SIG-M5 (cell line): ENCODE results near the gene SOX4.
"Not testable (repeated sequence)": the region's sequence is repeated elsewhere in the genome, so short reads cannot be mapped to it uniquely, and the experiment has no call there.

ENCODE experiments used
- DNase-seq: peaks from one replicate; lab custom pipeline; 2025; lab: John Stamatoyannopoulos, UW

The SOX4 gene

DNA sequence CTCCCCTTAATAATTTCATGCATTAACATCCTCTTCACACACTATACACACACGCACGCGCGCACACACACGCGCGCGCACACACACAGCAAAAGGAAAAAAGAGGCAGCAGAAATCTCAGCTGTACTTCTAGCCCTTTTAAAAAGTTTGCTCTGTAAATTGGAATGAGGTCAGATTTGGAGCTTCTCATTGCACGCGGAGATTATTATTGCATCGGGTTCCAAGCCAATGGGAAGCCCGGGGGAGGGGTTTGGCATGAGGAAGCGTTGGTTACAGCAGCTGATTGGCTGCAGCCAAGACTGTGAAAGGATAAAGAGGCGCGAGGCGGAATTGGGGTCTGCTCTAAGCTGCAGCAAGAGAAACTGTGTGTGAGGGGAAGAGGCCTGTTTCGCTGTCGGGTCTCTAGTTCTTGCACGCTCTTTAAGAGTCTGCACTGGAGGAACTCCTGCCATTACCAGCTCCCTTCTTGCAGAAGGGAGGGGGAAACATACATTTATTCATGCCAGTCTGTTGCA lies at the start of gene SOX4:
TSS of gene SOX4 (plus strand) at position 340 of the 515 bp plus-strand sequence. CDS start 784 bp downstream, outside the sequence.
- DNase-seq, result peak; percentile 92

DNA sequence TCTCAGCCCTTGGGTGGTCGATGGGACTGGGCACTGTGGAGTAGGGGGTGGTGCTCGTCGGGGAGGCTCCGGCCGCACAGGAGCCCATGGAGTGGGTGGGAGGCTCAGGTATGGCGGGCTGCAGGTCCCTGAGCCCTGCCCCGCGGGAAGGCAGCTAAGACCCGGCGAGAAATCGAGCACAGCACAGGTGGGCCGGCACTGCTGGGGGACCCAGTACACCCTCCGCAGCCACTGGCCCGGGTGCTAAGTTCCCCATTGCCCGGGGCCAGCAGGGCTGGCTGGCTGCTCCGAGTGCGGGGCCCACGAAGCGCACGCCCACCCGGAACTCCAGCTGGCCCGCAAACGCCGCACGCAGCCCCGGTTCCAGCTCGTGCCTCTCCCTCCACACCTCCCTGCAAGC lies 41.3 kb upstream of the SOX4 start:
- not testable (repeated sequence) for DNase-seq

DNA sequence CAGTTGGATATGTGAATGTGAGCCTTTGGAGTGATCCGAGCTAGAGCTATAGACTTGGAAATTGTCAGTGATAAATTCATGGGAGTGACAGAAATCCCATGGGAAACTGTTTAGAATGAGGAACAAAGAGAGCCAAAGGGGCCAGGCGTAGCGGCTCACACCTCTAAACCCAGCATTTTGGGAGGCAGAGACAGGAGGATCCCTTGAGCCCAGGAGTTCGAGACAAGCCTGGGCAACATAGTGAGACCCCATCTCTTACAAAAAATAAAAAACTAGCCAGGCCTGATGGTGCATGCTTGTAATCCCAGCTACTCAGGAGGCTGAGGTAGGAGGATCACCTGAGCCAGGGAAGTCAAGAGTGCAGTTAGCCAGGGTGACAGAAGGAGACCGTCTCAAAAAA lies 39.3 kb upstream of the SOX4 start:
- DNase-seq, result no peak

DNA sequence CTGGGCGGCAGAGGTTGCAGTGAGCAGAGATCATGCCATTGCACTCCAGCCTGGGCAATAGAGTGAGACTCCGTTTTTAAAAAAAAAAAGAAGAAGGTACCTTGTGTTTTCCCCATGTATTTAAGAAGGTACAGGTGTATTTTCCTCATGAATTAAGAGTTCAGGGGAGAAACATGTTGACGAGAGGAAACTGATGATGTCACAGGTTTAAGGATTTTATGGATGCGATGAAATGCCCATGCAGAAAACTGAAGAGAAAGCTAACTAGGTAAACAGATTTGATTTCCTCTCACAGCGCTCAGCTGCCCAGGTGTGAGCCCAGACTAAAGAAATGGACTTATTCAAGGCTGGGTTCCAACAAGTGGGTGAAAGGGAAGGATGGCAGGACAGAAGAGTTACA lies 38.4 kb upstream of the SOX4 start:
- DNase-seq, result no peak

DNA sequence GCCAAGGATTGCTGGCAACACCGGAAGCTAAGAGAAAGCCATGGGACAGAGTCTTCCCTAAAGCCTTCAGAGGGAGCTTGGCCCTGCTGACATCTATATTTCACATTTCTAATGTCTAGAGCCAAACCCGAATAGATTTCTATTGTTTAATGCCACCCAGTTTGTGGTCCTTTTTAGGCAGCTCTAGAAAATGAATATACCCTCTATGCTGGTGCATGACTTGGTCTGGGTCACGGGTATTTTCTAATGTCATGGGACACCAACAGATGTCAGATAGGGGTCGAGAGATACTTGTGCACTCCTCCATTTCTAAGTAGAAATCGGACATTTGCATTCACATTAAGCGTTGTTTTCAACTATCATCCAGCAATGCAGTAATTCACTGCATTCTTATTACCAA lies 37.0 kb upstream of the SOX4 start:
- no peak for DNase-seq

DNA sequence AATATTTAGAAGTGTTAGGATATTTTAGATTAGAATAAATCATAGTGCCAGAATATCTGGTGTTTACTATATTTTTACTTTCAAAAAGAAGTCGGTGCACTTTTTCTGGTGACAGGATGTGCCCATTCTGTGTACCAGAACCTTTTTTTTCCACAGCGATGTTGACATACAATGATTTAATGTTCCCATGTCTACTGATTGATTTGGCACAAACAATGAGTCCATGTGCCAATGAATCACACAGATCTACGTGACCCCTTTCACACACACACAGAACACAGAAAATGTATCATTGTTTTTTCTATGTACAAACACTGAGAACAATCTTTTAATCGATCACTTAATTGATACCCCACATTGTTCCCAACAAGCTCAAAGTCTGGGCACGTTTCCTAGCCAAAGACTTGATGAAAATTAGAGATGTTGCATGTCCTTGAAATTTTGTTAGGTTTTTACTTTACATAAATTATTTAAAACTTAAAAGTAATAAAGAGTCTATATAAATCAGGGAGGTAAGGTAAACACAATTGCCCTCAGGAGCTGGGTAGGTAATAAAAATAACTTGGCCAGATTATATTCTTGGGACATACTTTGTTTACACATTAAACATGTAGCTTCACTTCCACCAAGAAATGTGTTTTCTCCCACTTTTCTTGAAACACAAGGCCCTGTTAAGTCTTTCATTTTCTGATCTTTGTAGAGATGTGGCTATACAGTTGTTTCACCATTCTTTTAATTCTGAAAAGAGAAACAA lies 36.4 kb upstream of the SOX4 start:
- DNase-seq, result no peak

DNA sequence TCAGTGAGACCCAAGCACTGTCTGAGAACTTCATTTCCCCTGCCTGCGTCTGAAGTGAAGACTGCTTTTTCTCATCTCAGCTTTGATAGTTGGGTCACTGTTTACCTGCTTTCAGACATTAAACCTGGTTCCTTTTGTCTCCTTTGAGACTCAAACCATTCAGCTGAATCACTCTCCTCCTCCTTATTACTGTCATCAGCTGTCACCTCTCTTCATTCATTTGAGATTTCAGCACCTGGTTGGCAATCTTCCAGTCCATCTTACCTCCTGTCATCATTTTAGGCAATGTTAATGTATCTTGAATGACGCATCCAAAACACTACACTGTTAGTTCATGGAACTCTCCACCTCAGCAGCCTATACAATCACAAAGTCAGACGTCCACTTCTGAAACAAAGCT lies 34.3 kb upstream of the SOX4 start:
- DNase-seq, result no peak

DNA sequence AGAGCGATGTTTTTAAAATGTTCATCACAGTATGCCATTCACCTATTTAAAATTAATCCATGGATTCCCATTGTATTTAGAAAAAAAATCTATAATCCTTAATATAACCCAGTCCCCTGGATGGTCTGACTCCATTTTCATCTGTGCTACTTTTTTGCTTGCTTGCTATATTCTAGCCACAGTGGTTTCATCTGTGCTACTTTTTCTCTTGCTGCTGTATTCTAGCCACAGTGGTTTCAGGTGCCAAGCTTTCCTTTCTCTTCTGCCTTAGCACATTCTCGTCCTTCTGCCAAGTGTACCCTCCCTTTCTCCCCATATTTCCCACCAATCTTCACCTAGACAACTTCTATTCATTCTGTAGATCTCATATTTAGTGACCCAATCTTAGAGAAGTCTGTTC lies 33.3 kb upstream of the SOX4 start:
- DNase-seq, result no peak

DNA sequence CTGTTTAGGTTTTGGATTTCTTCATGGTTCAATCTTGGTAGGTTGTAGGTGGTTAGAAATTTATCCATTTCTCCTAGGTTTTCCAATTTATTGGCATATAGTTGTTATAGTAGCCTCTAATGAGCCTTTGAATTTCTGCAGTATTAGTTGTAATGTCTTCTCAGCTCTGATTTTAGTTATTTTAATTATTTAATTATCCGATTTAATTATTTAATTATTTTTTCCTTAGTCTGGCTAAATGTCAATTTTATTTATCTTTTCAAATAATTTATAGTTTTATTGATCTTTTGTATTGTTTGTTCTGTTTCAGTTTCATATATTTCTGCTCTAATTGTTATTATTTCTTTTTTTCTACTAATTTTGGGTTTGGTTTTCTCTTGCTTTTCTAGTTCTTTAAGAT lies 28.1 kb upstream of the SOX4 start:
- no peak for DNase-seq

DNA sequence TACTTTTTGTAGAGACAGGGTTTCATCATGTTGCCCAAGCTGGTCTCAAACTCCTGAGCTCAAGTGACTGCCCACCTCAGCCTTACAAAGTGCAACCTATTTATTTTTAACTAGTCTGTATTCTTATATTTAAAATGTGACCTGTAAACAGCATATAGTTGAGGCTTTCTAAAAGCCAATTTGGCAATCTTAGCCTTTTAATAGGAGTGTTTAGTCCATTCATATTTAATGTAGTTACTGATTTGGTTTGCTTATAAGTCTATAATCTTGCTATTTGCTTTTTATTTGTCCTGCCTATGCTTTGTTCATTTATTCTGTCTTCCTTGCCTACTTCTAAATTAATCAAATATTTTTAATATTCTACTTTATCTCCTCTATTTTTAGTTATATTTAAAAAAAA lies 15.0 kb upstream of the SOX4 start:
- no peak for DNase-seq

DNA sequence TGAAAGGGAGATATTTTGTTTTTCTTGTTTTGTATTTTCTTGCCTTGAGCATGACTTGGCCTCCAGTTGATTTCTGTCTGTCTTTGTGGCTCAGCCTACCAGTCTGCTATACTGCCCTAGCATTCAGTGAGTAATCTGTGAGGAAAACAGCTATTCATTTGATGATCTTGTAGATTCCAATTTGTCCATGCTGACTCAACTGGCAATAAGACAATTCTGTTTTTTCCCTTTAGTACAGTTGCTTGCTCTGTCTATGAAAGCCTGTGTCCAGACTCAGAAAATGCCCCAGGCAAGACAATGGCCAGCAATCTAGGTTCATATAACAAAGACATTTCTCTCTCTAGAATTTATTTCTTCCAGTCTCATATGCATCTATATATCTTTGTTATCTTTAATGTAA lies 10.9 kb upstream of the SOX4 start:
- DNase-seq, result no peak

DNA sequence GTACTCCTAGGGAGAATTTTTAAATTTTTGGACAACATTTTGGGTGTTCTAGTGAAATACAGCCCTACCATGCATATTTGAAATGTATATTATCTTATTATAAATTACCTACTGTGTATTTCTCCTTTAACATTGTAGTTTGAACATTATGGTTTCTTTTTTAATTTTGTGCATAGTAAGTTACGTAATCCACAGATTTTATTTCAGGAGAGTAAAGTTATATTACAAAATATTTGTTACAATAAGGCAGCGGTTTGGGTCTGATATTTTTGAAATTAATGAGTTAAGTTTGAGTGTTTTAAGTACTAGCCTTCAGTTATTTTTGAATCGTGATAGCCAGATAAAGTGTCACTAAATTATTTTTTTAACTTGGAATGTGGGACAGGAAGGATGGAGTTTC lies 7.3 kb upstream of the SOX4 start:
- no peak for DNase-seq

DNA sequence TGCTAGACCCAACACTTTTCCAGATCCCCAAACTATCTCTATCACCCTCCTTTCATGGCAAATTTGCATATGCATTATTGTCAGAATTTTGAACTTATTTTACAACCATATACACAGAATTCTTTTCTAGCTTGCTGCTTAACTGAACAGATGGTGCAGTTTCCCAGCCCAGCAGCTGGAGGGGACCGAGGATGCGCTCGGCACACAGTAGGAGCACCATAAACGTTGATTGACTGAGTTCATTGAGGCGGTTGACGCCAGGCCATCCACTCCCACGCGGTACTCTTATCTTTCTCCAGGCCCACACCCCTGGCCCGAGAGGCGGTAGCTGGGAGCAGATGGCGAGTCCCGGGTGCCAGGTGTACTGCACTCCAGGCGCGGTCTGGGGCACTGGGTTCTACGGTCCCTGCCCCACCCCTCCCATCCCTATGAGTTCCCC lies 6.8 kb upstream of the SOX4 start:
- no peak for DNase-seq

DNA sequence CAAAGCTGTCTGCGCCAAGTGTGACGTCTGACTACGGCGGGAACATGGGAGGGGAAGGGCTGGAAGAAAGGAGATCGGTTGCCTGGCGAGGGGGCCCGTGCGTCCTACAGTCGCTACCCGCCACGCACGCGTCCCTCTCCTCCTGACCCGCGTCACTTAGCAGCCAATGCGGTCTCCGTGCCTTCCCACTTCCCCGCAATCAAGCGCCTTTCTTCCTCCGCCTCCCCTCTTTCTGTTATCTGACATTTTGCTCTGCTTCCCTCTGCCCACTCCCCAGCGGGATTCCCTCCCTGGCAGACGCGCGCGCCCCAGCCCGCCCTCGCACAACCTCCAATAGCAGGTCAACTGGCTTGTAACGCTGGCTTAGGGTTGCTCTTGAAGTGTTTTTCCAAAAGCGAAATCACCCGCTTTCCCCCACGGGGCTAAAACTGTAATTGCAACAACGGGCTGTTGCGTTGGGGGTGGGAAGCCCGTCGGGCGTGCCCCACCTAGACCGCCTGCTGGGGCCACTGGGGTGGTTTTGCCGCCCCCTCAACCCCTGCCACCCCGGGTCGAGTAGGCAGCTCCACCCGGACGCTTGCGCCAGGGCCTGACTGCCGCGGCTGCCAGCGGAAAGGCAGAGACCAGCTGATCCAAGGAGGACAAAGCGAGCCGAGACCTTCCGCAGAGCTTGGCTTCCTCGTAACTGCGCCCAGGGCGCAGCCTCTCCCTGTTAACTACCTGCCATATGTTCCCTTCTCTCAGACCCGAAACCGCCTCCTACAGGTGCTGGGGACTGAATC lies 6.2 kb upstream of the SOX4 start:
- peak; percentile 22 for DNase-seq

DNA sequence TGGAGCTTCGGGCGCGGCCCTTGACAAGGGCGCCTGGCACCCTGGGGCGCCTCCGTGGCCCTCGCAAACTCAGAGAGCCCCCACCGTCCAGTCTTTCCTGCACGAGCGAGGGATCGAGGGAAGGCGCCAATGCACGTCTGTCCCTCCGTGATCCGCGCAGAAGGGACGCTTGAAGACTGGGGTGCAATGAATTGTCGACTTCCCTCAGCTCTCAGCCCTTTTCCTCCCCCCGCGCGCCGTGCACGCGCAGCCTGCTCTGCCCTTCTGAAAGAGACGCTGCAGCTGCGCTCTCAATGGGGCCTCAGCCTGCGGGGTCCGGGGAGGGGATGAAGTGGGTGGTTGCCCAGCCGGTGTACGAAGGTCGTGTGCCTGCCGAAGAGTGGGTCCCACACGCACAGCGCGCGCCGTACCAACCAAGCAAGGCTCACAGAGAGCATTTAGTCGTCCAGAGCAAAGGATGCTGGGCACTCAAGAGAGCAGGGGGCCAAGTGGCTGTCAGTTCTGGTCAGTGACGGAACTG lies 5.5 kb upstream of the SOX4 start:
- DNase-seq, result no peak

DNA sequence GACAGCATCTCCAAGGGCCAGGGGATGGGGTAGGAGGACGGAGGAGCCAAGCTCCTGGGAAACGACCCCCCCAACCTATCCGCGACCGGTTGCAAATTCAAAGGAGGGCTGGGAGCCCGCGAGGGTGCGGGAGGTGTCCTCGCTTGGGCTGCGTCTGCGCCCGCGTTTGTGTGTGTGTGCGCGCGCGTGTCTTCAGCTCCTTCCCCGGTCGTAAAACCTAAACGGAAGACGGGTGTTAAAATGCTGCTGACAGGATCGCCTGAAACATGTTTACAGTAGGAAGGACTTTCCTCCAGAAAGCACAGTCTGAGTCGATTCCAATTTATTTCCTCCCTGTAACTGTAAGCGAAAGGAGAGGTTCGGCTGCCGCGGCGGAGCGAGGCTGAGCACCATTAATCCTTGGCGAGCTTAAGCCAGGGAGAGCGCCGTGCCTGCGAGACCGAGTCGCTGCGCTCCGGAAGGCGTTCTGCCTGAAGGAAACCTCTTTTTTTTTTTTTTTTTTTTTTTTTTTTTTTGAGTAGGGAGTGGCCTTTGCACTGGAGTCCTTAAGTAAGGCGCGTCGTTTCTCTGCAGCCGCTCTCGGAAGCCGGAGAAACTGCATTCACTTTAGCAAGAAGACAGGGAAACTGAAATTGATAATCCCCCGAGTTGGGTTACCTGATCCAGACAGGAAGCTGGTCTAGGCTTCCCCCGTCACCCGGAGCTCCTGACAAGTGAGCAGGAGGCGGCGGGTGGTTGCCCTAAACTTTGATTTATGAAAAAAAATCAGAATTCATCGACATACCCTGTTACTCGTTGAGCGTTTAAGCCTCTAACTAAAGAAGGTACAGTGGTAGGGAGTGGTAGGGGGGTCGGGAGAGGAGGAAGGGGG lies 4.8 kb upstream of the SOX4 start:
- DNase-seq, result peak; percentile 35

DNA sequence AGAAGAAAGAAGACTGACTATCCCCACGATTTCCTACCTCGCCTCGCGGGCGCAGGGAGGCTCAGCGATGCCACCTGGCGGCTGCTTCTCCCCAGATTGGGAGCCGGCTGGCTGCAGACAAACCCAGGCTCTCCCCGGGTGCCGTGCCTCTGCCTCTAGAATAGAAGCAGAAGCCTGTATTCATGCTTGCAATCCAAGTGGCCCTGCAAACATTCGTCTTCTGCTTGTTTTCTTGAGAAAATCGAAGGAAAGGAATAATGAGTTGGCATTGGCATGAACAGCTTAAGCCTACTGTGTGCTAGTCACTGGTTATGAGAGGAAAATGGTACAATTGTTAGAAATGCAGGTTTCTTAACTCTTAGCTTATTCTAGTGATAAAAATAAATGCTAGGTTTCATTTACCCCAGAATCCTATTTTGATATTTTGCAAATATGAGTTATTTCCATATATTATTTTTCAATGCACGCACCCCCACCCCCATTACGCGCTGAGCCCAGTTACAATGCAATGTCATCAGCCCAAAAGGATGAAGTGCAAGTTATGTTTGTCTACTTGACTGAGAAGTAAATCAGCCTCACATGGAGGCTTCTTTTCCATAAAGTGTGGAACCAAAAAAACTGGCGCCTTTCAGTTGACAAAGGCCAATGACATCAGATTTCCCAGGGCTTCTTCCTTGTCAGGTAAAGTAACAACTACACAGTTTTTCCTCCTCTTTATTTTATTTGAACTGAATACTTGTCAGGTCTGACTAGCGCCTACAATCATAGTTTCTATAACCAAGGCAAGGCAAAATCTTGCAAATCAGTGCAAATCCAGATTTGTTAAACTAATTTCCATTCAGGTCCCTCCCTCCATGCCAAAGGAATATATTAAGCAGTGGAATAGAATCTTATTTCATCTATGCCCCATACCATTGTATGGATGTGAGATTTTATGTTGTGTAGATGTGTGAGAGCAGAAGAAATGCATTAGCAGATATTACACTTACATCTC lies 3.9 kb upstream of the SOX4 start:
- no peak for DNase-seq

DNA sequence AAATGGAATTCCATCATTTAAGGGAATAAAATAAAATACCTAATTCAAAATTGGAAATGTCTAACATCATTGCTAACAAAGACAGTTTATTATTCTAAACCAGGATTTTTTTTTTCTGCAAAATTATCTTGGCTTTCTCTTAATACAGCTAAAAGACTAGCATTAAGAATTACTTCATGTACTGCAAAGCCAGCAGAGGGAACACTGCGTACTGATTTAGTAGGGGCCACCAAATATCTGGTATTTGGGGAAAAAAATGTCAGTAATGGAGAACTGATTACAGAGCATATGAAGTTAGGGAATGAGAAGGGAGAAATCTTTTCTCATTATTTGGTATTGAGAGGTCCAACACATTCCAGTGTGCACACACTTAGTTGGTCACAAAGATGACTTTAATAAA lies 3.2 kb upstream of the SOX4 start:
- no peak for DNase-seq

DNA sequence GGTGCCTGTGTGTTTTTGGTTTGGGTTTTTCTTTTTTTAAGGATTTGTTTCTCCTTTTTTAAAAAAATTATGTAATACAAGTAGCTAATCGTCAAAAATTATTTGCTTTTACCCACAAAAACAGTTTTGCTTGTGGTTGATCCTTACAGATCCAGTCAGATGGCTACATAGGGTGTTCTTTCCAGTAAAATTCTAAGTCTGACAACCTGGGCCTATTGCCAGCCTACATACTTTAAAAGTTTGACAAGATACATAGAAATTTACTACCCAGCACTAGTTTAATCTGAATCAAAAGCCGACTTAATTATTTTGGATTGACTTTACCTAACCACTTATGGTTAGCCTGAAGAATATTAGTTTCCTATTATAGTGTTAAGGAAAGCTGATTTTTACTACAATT lies 2.1 kb upstream of the SOX4 start:
- DNase-seq, result no peak

DNA sequence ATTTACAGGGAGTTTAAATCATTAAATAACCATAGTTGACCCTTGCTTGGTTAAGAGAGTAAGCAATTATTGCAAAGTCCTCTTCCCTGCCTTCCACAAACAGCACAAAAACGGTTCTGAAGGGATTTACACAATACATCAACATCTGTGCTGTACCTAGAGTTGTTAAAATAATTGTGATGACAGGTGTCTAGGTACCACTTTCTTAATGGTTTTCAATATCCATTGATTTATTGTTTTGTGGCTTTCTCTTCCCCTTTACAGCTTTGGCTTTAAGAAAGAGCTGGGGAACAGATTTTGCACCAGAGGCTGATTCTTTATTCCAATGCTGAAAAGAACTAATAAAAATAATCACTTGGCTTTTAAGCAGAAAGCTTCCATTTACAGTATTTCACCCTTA lies 598 bp upstream of the SOX4 start:
- no peak for DNase-seq

DNA sequence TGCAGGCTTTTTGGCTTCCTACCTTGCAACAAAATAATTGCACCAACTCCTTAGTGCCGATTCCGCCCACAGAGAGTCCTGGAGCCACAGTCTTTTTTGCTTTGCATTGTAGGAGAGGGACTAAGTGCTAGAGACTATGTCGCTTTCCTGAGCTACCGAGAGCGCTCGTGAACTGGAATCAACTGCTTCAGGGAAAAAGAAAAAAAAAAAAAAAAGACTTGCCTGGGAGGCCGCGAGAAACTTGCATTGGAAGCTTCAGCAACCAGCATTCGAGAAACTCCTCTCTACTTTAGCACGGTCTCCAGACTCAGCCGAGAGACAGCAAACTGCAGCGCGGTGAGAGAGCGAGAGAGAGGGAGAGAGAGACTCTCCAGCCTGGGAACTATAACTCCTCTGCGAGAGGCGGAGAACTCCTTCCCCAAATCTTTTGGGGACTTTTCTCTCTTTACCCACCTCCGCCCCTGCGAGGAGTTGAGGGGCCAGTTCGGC lies 420 bp downstream of the SOX4 start:
- DNase-seq, result no peak
